GM12874 (cell line): ENCODE results near the gene SNX22.

Source experiments
- TF ChIP-seq, protein P1 (sequence below): IDR thresholded peaks from 2 replicates; pipeline ENCODE4 v1.5.1; 2011; ENCODE audit warnings: low read depth, mild to moderate bottlenecking, control low read depth, low read length, moderate library complexity; ENCODE audit not compliant: insufficient read depth

Gene SNX22

DNA sequence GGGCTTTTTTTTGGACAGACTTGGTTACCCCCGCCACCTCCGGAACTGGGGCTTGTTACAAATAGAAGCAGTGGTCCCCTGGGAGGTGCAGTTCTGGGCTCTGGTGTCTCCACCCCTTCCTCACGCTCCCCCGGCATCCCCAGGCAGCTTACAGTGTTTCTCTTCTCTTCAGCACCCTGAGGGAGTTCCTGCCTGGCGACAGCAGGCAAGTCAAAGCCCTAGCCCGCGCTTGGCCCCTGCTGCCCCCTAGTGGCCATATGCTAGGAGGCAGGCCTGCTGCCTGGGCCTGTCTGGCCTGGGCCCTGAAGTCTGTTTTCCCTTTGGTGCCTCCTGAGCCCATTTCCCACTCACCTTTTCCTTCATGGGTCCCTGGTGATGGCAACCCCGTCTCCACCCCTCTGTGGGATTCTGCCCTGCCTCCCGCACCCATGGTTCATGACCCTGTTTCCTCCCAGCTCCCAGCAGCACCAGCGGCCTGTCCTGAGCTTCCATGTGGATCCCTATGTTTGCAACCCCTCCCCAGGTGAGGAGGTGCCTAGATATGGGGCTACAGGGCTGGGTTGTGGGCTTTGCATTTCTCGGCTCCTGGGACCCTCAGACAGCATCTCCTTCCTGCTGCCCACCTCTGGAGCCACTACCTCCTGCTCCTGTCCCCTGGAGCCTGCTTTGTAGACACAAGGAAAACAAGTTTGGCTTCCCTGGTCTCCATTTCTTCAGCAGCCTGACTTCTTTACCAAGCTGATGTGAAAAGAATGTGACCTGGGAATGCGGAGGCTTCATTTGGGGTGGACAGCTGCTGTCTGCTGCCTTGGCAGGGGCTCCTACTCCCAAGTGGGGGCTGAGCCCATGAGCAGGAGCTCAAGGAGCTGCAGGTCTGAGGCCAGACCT lies 2.2 kb downstream of the SNX22 start:
- TF ChIP-seq, protein P1, sequence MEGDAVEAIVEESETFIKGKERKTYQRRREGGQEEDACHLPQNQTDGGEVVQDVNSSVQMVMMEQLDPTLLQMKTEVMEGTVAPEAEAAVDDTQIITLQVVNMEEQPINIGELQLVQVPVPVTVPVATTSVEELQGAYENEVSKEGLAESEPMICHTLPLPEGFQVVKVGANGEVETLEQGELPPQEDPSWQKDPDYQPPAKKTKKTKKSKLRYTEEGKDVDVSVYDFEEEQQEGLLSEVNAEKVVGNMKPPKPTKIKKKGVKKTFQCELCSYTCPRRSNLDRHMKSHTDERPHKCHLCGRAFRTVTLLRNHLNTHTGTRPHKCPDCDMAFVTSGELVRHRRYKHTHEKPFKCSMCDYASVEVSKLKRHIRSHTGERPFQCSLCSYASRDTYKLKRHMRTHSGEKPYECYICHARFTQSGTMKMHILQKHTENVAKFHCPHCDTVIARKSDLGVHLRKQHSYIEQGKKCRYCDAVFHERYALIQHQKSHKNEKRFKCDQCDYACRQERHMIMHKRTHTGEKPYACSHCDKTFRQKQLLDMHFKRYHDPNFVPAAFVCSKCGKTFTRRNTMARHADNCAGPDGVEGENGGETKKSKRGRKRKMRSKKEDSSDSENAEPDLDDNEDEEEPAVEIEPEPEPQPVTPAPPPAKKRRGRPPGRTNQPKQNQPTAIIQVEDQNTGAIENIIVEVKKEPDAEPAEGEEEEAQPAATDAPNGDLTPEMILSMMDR: peak; percentile 99

DNA sequence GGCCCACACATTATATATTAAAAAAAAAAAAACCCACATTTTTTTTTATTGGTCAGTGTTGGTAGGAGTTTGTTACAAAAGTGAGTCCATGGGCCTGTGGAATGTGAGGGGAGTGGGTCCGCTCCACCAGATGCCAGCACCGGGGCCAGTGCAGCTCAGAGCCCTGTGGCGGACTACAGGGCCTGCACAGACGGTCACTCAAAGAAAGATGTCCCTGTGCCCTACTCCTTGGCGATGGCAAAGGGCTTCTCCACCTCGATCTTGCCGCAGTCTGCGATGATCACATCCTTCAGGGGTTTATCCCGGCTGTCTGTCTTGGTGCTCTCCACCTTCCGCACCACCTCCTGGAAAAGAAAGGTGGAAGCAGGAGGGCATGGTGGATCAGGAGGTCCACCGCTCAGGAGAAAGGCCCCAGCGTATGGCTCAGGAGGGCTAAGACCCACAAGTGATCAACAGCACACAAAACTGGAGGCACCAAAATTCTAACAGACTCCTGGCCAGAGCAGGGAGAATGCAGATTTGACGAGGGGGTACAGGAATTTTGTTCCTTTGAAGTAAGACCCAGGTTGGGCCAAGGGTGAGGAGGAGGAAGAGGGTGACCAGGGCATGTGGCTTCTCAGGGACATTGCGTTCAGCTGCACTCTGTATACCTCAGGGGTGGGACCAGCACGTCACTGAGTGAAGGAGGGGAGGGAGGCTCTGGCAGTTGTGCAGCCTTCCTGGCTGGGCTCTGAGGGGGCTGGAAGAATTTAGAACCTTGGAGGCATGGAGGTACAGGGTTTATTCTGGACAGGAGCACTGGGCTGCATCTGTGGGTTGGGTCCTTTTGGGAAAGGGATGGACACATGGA lies 4.5 kb downstream of the SNX22 start:
- TF ChIP-seq, protein P1: no peak

DNA sequence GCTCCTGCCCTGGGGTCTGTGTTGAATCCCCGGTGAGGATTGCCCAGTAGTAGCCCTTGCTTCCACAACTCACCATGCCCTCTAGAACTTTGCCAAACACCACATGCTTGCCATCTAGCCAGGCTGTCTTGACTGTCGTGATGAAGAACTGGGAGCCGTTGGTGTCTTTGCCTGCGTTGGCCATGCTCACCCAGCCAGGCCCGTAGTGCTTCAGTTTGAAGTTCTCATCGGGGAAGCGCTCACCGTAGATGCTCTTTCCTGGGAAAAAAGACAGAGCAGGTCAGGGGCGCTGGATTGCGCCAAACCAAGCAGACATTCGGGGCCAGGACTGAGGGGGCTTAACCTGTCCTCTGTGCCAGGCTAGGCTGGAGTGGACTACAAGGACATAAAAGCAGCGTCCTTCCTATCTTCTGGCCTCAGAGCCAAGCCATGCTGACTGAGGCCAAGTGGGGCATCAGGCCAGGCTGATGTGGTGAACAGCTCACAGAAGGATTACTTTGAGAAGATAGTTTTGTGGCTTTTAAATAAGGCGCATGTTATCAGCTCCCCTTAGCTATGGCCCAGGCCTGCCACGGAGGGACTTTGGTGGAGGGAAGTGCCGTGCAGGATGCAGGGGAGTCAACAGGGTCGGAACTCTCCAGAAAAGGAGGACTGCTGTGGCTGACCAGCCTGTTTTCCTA lies 5.3 kb downstream of the SNX22 start:
- TF ChIP-seq, protein P1: no peak

- TF ChIP-seq, protein P1: no peak
Observed at GRCh38 chr15:64157599-64158125, 6.1 kb downstream of the SNX22 start.

GRCh38 chr15:64158363-64159134 lies 7.0 kb downstream of the SNX22 start:
- TF ChIP-seq, protein P1: no peak

GRCh38 chr15:64161688-64162477 lies 10.4 kb downstream of the SNX22 start:
- TF ChIP-seq, protein P1: no peak
